ENCODE measurements around the gene BORCS5.

The BORCS5 gene

DNA sequence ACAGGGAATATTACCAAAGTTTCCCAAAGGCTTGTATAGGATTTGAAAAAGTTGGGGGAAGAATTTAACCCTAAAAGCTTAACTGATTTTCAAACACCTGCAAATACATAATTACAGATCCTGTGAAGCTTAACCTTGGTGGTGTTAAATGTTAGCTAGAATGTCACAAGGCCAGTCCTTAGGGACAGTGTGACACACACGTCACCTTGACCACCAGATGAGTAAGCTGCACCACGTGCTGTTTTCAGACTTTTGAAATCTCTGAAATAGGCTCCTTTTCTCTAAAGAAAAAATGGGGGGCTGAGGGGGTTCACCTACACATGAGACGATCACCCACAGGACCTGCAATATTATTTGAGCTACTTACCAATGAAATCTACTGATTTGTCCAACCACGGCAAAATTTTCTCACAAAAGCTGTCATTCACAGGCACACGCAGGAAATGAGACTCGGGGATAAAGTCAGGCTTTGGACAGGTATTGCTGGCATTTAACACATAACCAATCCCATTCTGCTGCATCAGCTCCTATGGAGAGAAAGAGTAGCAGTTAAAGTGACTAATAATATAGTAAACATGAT is 129.9 kb downstream of the BORCS5 start:
- DNase-seq (ENCODE audit: low read depth): no peak
- TF ChIP-seq, protein P1, sequence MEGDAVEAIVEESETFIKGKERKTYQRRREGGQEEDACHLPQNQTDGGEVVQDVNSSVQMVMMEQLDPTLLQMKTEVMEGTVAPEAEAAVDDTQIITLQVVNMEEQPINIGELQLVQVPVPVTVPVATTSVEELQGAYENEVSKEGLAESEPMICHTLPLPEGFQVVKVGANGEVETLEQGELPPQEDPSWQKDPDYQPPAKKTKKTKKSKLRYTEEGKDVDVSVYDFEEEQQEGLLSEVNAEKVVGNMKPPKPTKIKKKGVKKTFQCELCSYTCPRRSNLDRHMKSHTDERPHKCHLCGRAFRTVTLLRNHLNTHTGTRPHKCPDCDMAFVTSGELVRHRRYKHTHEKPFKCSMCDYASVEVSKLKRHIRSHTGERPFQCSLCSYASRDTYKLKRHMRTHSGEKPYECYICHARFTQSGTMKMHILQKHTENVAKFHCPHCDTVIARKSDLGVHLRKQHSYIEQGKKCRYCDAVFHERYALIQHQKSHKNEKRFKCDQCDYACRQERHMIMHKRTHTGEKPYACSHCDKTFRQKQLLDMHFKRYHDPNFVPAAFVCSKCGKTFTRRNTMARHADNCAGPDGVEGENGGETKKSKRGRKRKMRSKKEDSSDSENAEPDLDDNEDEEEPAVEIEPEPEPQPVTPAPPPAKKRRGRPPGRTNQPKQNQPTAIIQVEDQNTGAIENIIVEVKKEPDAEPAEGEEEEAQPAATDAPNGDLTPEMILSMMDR (IDR thresholded peaks at IDR 0.05; ENCODE audit: low read depth, low read length, missing control alignments): no peak
- no peak overlapping the region for H3K4me3 ChIP-seq (ENCODE audit: low read depth, low read length)

DNA sequence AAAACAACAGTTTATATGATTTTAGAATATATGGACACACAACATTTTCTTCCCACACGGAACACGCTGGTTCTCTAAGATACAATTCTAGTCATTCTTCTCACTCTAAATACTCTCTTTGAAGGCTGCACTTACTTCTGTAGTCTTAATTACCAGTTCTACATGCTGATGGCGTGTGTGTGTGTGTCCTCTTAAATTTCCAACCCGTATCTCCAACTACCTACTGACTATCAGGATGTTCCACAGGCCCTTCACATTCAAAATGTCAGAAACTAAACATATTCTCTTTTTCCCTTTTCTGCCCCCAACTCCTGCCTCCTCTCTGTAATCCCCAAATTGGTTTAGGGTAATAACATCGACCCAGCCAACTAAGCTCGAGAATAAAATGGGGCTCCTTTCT is 130.6 kb downstream of the BORCS5 start:
- DNase-seq (ENCODE audit: low read depth): no peak
- no peak overlapping the region for H3K4me3 ChIP-seq (ENCODE audit: low read depth, low read length)
- TF ChIP-seq, protein P1 (IDR thresholded peaks at IDR 0.05; ENCODE audit: low read depth, low read length, missing control alignments): no peak

DNA sequence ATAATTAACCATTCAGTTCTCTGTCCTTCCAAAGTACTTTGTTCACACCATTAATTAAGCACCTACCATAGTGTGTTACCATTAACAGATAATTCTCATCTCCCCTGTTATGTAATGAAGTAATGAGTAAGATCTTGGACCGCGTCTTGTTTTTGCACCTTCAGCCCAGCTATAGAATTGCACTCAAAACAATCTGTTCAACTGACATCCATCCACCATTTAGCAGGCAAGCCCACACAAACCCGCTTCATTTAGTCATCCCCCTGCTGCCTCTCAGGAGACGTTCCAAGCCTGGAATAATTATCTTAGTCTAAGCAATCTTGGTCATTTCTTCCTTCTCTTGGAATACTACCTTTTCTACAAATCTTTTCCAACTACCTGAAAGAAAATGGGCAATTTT is 131.4 kb downstream of the BORCS5 start:
- TF ChIP-seq, protein P1 (IDR thresholded peaks at IDR 0.05; ENCODE audit: low read depth, low read length, missing control alignments): no peak
- no peak for DNase-seq (ENCODE audit: low read depth)
- H3K4me3 ChIP-seq (ENCODE audit: low read depth, low read length): no peak overlapping the region

DNA sequence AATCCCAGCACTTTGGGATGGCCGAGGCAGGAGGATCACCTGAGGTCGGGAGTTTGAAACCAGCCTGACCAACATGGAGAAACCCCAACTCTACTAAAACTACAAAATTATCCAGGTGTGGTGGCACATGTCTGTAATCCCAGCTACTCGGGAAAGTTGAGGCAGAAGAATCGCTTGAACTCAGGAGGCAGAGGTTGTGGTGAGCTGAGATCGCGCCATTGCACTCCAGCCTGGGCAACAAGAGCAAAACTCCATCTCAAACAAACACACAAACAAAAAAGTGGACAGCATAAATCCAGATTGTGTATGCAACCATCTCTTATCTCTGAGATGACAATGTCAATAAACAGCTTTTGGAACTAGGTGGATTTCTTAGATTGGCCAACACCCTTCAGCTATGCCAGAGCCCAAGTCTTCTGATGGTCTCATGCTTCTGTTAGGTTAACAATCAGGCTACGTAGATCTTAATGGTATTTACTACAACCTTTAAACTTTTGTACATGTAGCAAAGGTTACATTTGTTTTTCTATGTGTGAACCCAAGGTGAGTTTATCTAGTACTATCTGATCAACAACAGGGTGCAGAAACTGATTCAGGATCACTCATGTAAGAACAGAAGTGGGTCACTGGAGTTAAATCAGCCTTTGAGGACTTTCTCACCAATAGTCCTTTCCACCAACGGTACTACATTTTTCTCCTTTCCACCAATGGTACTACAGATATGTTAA is 132.1 kb downstream of the BORCS5 start:
- no peak for DNase-seq (ENCODE audit: low read depth)
- TF ChIP-seq, protein P1 (IDR thresholded peaks at IDR 0.05; ENCODE audit: low read depth, low read length, missing control alignments): no peak
- no peak overlapping the region for H3K4me3 ChIP-seq (ENCODE audit: low read depth, low read length)

DNA sequence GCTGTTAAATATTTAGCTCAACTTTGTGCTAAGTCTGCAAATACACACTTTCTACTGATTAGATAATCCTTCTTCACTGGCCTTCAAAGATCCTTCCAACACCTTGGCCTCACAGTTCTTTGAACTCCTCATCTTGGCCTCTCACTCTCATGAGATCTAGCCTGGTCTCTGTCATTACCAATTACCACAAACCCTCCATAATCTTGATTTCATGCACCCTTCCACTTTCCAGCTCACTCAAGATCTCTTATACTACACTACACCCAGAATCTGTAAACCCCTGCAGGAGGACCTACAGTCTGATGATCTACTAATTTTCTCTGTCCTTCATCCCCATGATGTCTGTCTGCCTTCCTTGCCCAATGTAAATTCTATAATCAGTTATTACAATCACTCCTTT is 134.7 kb downstream of the BORCS5 start:
- no peak overlapping the region for H3K4me3 ChIP-seq (ENCODE audit: low read depth, low read length)
- no peak for DNase-seq (ENCODE audit: low read depth)
- TF ChIP-seq, protein P1 (IDR thresholded peaks at IDR 0.05; ENCODE audit: low read depth, low read length, missing control alignments): no peak

DNA sequence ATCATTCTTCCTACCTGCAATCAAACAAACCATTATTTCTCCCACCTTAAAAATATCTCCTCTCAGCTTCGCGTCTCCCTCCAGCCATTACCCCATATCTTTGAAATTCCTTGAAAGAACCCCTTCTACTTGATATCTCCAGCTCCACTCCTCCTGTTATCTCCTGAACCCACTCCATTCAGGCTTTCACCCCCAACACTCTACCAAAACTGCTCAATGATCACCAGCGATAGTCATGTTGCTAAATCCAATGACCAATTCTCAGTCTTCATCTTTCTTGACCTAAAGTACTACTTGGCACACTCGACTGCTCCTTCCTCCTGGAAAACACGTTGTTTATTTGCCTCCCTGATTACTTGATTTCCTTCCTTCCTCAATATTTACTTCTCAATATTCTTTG is 135.7 kb downstream of the BORCS5 start:
- no peak for DNase-seq (ENCODE audit: low read depth)
- TF ChIP-seq, protein P1 (IDR thresholded peaks at IDR 0.05; ENCODE audit: low read depth, low read length, missing control alignments): no peak
- no peak overlapping the region for H3K4me3 ChIP-seq (ENCODE audit: low read depth, low read length)

DNA sequence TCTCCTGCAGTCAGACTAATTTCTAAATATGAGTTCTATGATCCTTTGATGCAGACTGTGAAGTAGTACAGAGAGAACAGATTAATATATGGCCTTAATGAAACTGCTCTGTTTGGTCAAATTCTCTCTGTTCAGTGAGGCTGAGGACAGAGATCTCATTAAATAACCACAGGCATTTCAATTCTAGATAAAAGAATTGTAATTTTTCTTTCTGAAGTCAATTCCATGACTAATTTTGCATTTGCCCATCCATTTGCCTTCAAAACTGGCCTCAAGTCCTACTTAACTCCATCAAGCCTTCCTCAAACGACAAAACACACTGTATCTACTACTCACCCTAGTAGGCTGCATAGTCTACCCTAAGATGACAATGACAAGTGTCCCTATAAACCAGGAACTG is 138.7 kb downstream of the BORCS5 start:
- no peak for DNase-seq (ENCODE audit: low read depth)
- H3K4me3 ChIP-seq (ENCODE audit: low read depth, low read length): no peak overlapping the region
- TF ChIP-seq, protein P1 (IDR thresholded peaks at IDR 0.05; ENCODE audit: low read depth, low read length, missing control alignments): no peak
